Thyroid gland (tissue), 4 donors: ENCODE measurements around the gene DDX59. TPM values are rescaled to one million over a fixed set of nuclear protein-coding genes. Genes with fewer than 3 reads are reported as not detected.

Source experiments
- DNase-seq, 2 donors: peaks; one replicate each; pipeline ENCODE4 v3.0.0-alpha.2; 2019
- H3K27ac ChIP-seq, 3 donors: fragments of 200-600 bp; sonication (generic); 1 replicate in 2 of 3; 2 replicates in 1 of 3; pipeline ENCODE4 v1.5.1; 2016 to 2019; ENCODE audit warnings: mild to moderate bottlenecking in 1 of 3, moderate library complexity in 1 of 3
- H3K27me3 ChIP-seq: fragments of 200-600 bp; sonication (generic); one replicate; pipeline ENCODE4 v1.5.1; 2019
- H3K36me3 ChIP-seq, 2 donors: fragments of 200-600 bp; sonication (generic); one replicate each; pipeline ENCODE4 v1.5.1; 2016 to 2019
- H3K4me1 ChIP-seq, 2 donors: fragments of 200-600 bp; sonication (generic); one replicate each; pipeline ENCODE4 v1.5.1; 2017 to 2019
- H3K4me3 ChIP-seq, 3 donors: fragments of 200-600 bp; sonication (generic); replicated peaks in 1 of 3; 1 replicate in 2 of 3; 2 replicates in 1 of 3; pipeline ENCODE4 v1.5.1; 2016; ENCODE audit warnings: mild to moderate bottlenecking in 1 of 3
- H3K9me3 ChIP-seq: fragments of 200-600 bp; sonication (generic); one replicate; pipeline ENCODE4 v1.5.1; 2017
- CTCF ChIP-seq, 6 experiments: fragments of 200-600 bp in 3 of 6; fragments of 450-650 bp in 3 of 6; sonication (generic) in 3 of 6; IDR thresholded peaks; one replicate each; pipeline ENCODE4 v1.5.1; 2016 to 2019; ENCODE audit warnings: antibody characterized with exemption in 6 of 6, mild to moderate bottlenecking in 2 of 6, inconsistent platforms in 1 of 6, moderate library complexity in 1 of 6
- POLR2A ChIP-seq, 2 donors: fragments of 450-650 bp; IDR thresholded peaks; one replicate each; pipeline ENCODE4 v1.6.1; 2017; ENCODE audit warnings: antibody characterized with exemption in 2 of 2, mild to moderate bottlenecking in 2 of 2, moderate library complexity in 1 of 2
- WGBS, 2 donors: methylation state at CpG; one replicate each; pipeline ENCODE4 v1.1.5; 2017; 5-methylcytosine and 5-hydroxymethylcytosine counted together
- intact Hi-C: fragments of 100-400 bp; cut with DNase I; formaldehyde crosslinking; loops from one replicate; pipeline ENCODE4 v1.15.1; 2023
- total RNA-seq, 4 donors: library from RNA; depleted of rRNA; stranded (reverse); fragments of >200 nt; gene quantifications; one replicate each; pipeline ENCODE4 v1.2.3, GENCODE V29; 2016

Gene DDX59
- 10 to 100 TPM; 18.3 to 33.2 (median 28.7) TPM for total RNA-seq

GRCh38 chr1:200669314-200670241, at the start of gene DDX59:
TSS of gene DDX59 (minus strand) at chr1:200669907. CDS start at chr1:200666740, 3,167 bp downstream.
- Histone ChIP-seq H3K4me1 (peaks cover 0 to 13% of the 10 kb centered on the region in 2 donors), H3K9me3 (no peaks in the 10 kb centered on the region), H3K27ac (peak within 1 kb of the TSS; percentile 98 to 100 (median 99)), H3K4me3 (peak within 1 kb of the TSS; percentile 50 to 72 (median 54)), H3K27me3 (no peaks in the 10 kb centered on the region), H3K36me3 (no peaks in the 10 kb centered on the region)
- 0 to 1% methylated on average over 51 to 53 of the region's 91 CpGs for WGBS, 2 donors
- TF ChIP-seq POLR2A (IDR thresholded peaks at IDR 0.05), result peak; percentile 53 to 87
- peak in 1 of 6 experiments; percentile 2 for TF ChIP-seq CTCF (IDR thresholded peaks at IDR 0.05)
- intact Hi-C loops, result loop anchor here (5.0 kb wide), 1 partner anchor 68 kb away; the partner anchor contains the start of gene CAMSAP2
- DNase-seq, result peak; percentile 97

GRCh38 chr1:200714504-200715187, 44.9 kb upstream of the DDX59 start:
- no peak overlapping the region for H3K4me3 ChIP-seq
- intact Hi-C loops, result no loop called here
- TF ChIP-seq CTCF (IDR thresholded peaks at IDR 0.05) (no peak), POLR2A (IDR thresholded peaks at IDR 0.05) (no peak)
- H3K27me3 ChIP-seq, result no peaks in the 10 kb centered on the region
- no peak for DNase-seq
- WGBS, 2 donors, result 87 to 93% methylated on average over 2 of the region's 2 CpGs
- H3K36me3 ChIP-seq, result no peaks in the 10 kb centered on the region
- H3K27ac ChIP-seq, result no peak overlapping the region
- H3K9me3 ChIP-seq, result no peaks in the 10 kb centered on the region
- no peaks in the 10 kb centered on the region for H3K4me1 ChIP-seq

GRCh38 chr1:200710166-200710565, 40.5 kb upstream of the DDX59 start:
- H3K9me3 ChIP-seq, result no peaks in the 10 kb centered on the region
- DNase-seq, result no peak
- TF ChIP-seq CTCF (IDR thresholded peaks at IDR 0.05), result no peak
- no peak for TF ChIP-seq POLR2A (IDR thresholded peaks at IDR 0.05)
- no peaks in the 10 kb centered on the region for H3K27me3 ChIP-seq
- intact Hi-C loops, result no loop called here
- H3K27ac ChIP-seq, result no peak overlapping the region
- H3K4me1 ChIP-seq, result no peaks in the 10 kb centered on the region
- no peak overlapping the region for H3K4me3 ChIP-seq
- 87 to 99% methylated on average over 2 of the region's 2 CpGs for WGBS, 2 donors
- H3K36me3 ChIP-seq, result no peaks in the 10 kb centered on the region

- WGBS, 2 donors, result 89 to 94% methylated on average over 1 of the region's 1 CpG
- DNase-seq, result no peak
- intact Hi-C loops, result no loop called here
- no peaks in the 10 kb centered on the region for H3K4me1 ChIP-seq
- no peak overlapping the region for H3K27ac ChIP-seq
- no peak overlapping the region for H3K4me3 ChIP-seq
- no peaks in the 10 kb centered on the region for H3K36me3 ChIP-seq
- TF ChIP-seq POLR2A (IDR thresholded peaks at IDR 0.05), result no peak
- no peak for TF ChIP-seq CTCF (IDR thresholded peaks at IDR 0.05)
- H3K27me3 ChIP-seq, result no peaks in the 10 kb centered on the region
- no peaks in the 10 kb centered on the region for H3K9me3 ChIP-seq
Observed at GRCh38 chr1:200708769-200709168, 39.1 kb upstream of the DDX59 start.

GRCh38 chr1:200708161-200708560, 38.5 kb upstream of the DDX59 start:
- H3K4me1 ChIP-seq, result no peaks in the 10 kb centered on the region
- no peaks in the 10 kb centered on the region for H3K9me3 ChIP-seq
- no peak for DNase-seq
- H3K27ac ChIP-seq, result no peak overlapping the region
- H3K4me3 ChIP-seq, result no peak overlapping the region
- no peaks in the 10 kb centered on the region for H3K27me3 ChIP-seq
- intact Hi-C loops, result no loop called here
- no peaks in the 10 kb centered on the region for H3K36me3 ChIP-seq
- no peak for TF ChIP-seq CTCF (IDR thresholded peaks at IDR 0.05)
- no peak for TF ChIP-seq POLR2A (IDR thresholded peaks at IDR 0.05)
